Neuron (in vitro differentiated cells): Measurements from ENCODE around the gene SAXO1.
"Not testable (repeated sequence)": the region's sequence is repeated elsewhere in the genome, so short reads cannot be mapped to it uniquely, and the experiment has no call there.

Source experiments
- H2AFZ ChIP-seq: one replicate; pipeline ENCODE4 v1.6.1; 2013; ENCODE audit warnings: low read depth, mild to moderate bottlenecking, inconsistent platforms, low read length, moderate library complexity
- H3K27me3 ChIP-seq: one replicate; pipeline ENCODE4 v1.6.1; 2013; ENCODE audit warnings: low read length; ENCODE audit not compliant: insufficient read depth
- H3K36me3 ChIP-seq: one replicate; pipeline ENCODE4 v1.6.1; 2013; ENCODE audit warnings: low read length; ENCODE audit not compliant: insufficient read depth
- H3K4me1 ChIP-seq: one replicate; pipeline ENCODE4 v1.6.1; 2013; ENCODE audit warnings: low read length; ENCODE audit not compliant: insufficient read depth
- H3K4me3 ChIP-seq: 2 replicates; pipeline ENCODE4 v1.5.1; 2013; ENCODE audit warnings: mild to moderate bottlenecking, low read length, moderate library complexity
- H3K9me3 ChIP-seq: one replicate; pipeline ENCODE4 v1.6.1; 2013; ENCODE audit warnings: low read length

SAXO1 gene

GRCh38 chr9:18991197-18991596 is 41.8 kb downstream of the SAXO1 start:
- not testable (repeated sequence) for H2AFZ ChIP-seq, H3K27me3 ChIP-seq, H3K9me3 ChIP-seq, H3K4me3 ChIP-seq, H3K4me1 ChIP-seq, H3K36me3 ChIP-seq

GRCh38 chr9:18990494-18990893 is 42.5 kb downstream of the SAXO1 start:
- no peak overlapping the region for H3K4me3 ChIP-seq
- no peak overlapping the region for H2AFZ ChIP-seq
- H3K36me3 ChIP-seq, result no peaks in the 10 kb centered on the region

GRCh38 chr9:18989865-18990264 is 43.1 kb downstream of the SAXO1 start:
- no peaks in the 10 kb centered on the region for H3K36me3 ChIP-seq
- no peaks in the 10 kb centered on the region for H3K4me1 ChIP-seq
- no peaks in the 10 kb centered on the region for H3K27me3 ChIP-seq
- H3K9me3 ChIP-seq, result no peaks in the 10 kb centered on the region
- H3K4me3 ChIP-seq, result no peak overlapping the region
- no peak overlapping the region for H2AFZ ChIP-seq

More at GRCh38 chr9:18990494-18990893, 42.5 kb downstream of the SAXO1 start:
- Histone ChIP-seq H3K4me1 (no peaks in the 10 kb centered on the region), H3K9me3 (no peaks in the 10 kb centered on the region), H3K27me3 (no peaks in the 10 kb centered on the region)

- Histone ChIP-seq H2AFZ (no peak overlapping the region), H3K4me1 (no peaks in the 10 kb centered on the region), H3K36me3 (no peaks in the 10 kb centered on the region), H3K27me3 (no peaks in the 10 kb centered on the region), H3K9me3 (no peaks in the 10 kb centered on the region), H3K4me3 (no peak overlapping the region)
These were observed 43.9 kb downstream of the SAXO1 start for GRCh38 chr9:18989097-18989496.

- no peak overlapping the region for H2AFZ ChIP-seq
- H3K4me3 ChIP-seq, result no peak overlapping the region
- no peaks in the 10 kb centered on the region for H3K4me1 ChIP-seq
- no peaks in the 10 kb centered on the region for H3K36me3 ChIP-seq
- H3K9me3 ChIP-seq, result no peaks in the 10 kb centered on the region
- H3K27me3 ChIP-seq, result no peaks in the 10 kb centered on the region
These were observed 45.0 kb downstream of the SAXO1 start for GRCh38 chr9:18988003-18988402.

- Histone ChIP-seq H3K4me1 (no peaks in the 10 kb centered on the region), H3K9me3 (no peaks in the 10 kb centered on the region), H3K4me3 (no peak overlapping the region), H2AFZ (no peak overlapping the region), H3K36me3 (no peaks in the 10 kb centered on the region), H3K27me3 (no peaks in the 10 kb centered on the region)
These were observed 47.0 kb downstream of the SAXO1 start for GRCh38 chr9:18985996-18986395.

GRCh38 chr9:18985464-18985951 is 47.5 kb downstream of the SAXO1 start:
- Histone ChIP-seq H3K4me3 (no peak overlapping the region), H3K36me3 (no peaks in the 10 kb centered on the region), H3K4me1 (no peaks in the 10 kb centered on the region), H2AFZ (no peak overlapping the region), H3K27me3 (no peaks in the 10 kb centered on the region), H3K9me3 (no peaks in the 10 kb centered on the region)

- Histone ChIP-seq H3K36me3 (no peaks in the 10 kb centered on the region), H3K4me1 (peaks cover 3% of the 10 kb centered on the region), H3K4me3 (no peak overlapping the region), H3K9me3 (no peaks in the 10 kb centered on the region), H2AFZ (no peak overlapping the region), H3K27me3 (no peaks in the 10 kb centered on the region)
These were observed 50.8 kb downstream of the SAXO1 start for GRCh38 chr9:18982262-18982620.

- H3K4me3 ChIP-seq, result no peak overlapping the region
- no peaks in the 10 kb centered on the region for H3K27me3 ChIP-seq
- peaks cover 3% of the 10 kb centered on the region for H3K4me1 ChIP-seq
- no peak overlapping the region for H2AFZ ChIP-seq
- no peaks in the 10 kb centered on the region for H3K36me3 ChIP-seq
- no peaks in the 10 kb centered on the region for H3K9me3 ChIP-seq
These were observed 51.3 kb downstream of the SAXO1 start for GRCh38 chr9:18981476-18982261.

GRCh38 chr9:18980189-18980588 is 52.8 kb downstream of the SAXO1 start:
- Histone ChIP-seq H3K36me3 (no peaks in the 10 kb centered on the region), H3K9me3 (no peaks in the 10 kb centered on the region), H2AFZ (no peak overlapping the region), H3K27me3 (no peaks in the 10 kb centered on the region), H3K4me1 (peaks cover 3% of the 10 kb centered on the region), H3K4me3 (no peak overlapping the region)

- H3K4me1 ChIP-seq, result peaks cover 3% of the 10 kb centered on the region
These were observed 53.6 kb downstream of the SAXO1 start for GRCh38 chr9:18979367-18979766.

GRCh38 chr9:18978188-18978587 is 54.8 kb downstream of the SAXO1 start:
- no peak overlapping the region for H3K4me3 ChIP-seq
- no peaks in the 10 kb centered on the region for H3K27me3 ChIP-seq
- no peaks in the 10 kb centered on the region for H3K36me3 ChIP-seq
- H3K4me1 ChIP-seq, result peaks cover 3% of the 10 kb centered on the region
- no peaks in the 10 kb centered on the region for H3K9me3 ChIP-seq
- H2AFZ ChIP-seq, result no peak overlapping the region

More at GRCh38 chr9:18979367-18979766, 53.6 kb downstream of the SAXO1 start:
- Histone ChIP-seq H2AFZ (no peak overlapping the region), H3K4me3 (no peak overlapping the region), H3K36me3 (no peaks in the 10 kb centered on the region), H3K9me3 (no peaks in the 10 kb centered on the region), H3K27me3 (no peaks in the 10 kb centered on the region)

GRCh38 chr9:18976709-18977531 is 56.1 kb downstream of the SAXO1 start:
- Histone ChIP-seq H3K9me3 (no peaks in the 10 kb centered on the region), H3K4me1 (peaks cover 3% of the 10 kb centered on the region), H2AFZ (no peak overlapping the region), H3K4me3 (no peak overlapping the region), H3K27me3 (no peaks in the 10 kb centered on the region), H3K36me3 (no peaks in the 10 kb centered on the region)
